HG02973 (cell line): Measurements from ENCODE around the gene FAM83D.

Experiments used
- ATAC-seq: cut with Tn5 transposase; IDR thresholded peaks from one replicate; pipeline ENCODE4 v1.9.1; 2021; ENCODE audit warnings: moderate library complexity; ENCODE audit not compliant: unreplicated experiment

Gene FAM83D

GRCh38 chr20:38894091-38894847, 31.9 kb upstream of the FAM83D start:
- ATAC-seq, result no peak

GRCh38 chr20:38895098-38895949, 30.9 kb upstream of the FAM83D start:
- no peak for ATAC-seq

GRCh38 chr20:38896009-38896594, 30.1 kb upstream of the FAM83D start:
- ATAC-seq, result no peak

GRCh38 chr20:38897267-38897666, 28.9 kb upstream of the FAM83D start:
- no peak for ATAC-seq

GRCh38 chr20:38900606-38901005, 25.6 kb upstream of the FAM83D start:
- no peak for ATAC-seq

- ATAC-seq, result no peak
Measured at GRCh38 chr20:38902601-38903000, 23.6 kb upstream of the FAM83D start.

GRCh38 chr20:38903335-38903734, 22.9 kb upstream of the FAM83D start:
- ATAC-seq, result no peak

GRCh38 chr20:38905375-38905774, 20.8 kb upstream of the FAM83D start:
- ATAC-seq, result no peak

- ATAC-seq, result no peak
Measured at GRCh38 chr20:38907918-38908677, 18.1 kb upstream of the FAM83D start.

GRCh38 chr20:38915355-38915754, 10.9 kb upstream of the FAM83D start:
- ATAC-seq, result no peak

- no peak for ATAC-seq
Measured at GRCh38 chr20:38917657-38918056, 8.6 kb upstream of the FAM83D start.

- ATAC-seq, result no peak
Measured at GRCh38 chr20:38918172-38918571, 8.0 kb upstream of the FAM83D start.

GRCh38 chr20:38919683-38920082, 6.5 kb upstream of the FAM83D start:
- ATAC-seq, result no peak

- ATAC-seq, result no peak
Measured at GRCh38 chr20:38920411-38920810, 5.8 kb upstream of the FAM83D start.

GRCh38 chr20:38920851-38921250, 5.4 kb upstream of the FAM83D start:
- ATAC-seq, result no peak

- ATAC-seq, result no peak
Measured at GRCh38 chr20:38924718-38925117, 1.5 kb upstream of the FAM83D start.

GRCh38 chr20:38926934-38927616, 858 bp downstream of the FAM83D start:
- ATAC-seq, result no peak

- ATAC-seq, result no peak
Measured at GRCh38 chr20:38927902-38928578, 1.8 kb downstream of the FAM83D start.

- ATAC-seq, result no peak
Measured at GRCh38 chr20:38930242-38930569, 4.0 kb downstream of the FAM83D start.

GRCh38 chr20:38931984-38932383, 5.8 kb downstream of the FAM83D start:
- no peak for ATAC-seq
